GM12878 (cell line): ENCODE results near the gene ZXDC. TPM values are rescaled to one million over a fixed set of nuclear protein-coding genes. Genes with fewer than 3 reads are reported as not detected.

Source experiments
- ATAC-seq: fragments of 200-7000 bp; cut with Tn5 transposase; 3 replicates; pipeline ENCODE4 v1.9.1; 2020; ENCODE audit warnings: mild to moderate bottlenecking, moderate library complexity
- BruUV-seq: library from RNA; stranded (reverse); fragments of 400-500 nt; replicated peaks from 2 replicates; lab custom pipeline; 2021; lab: Mats Ljungman, UMichigan
- CTCF ChIA-PET: fragments of 300-600 bp; sonication (Branson Sonifier 250); formaldehyde crosslinking; extraction: SDS; loops from one replicate; lab custom pipeline; 2021; ENCODE audit warnings: inconsistent platforms; lab: Yijun Ruan, JAX
- POLR2A ChIA-PET: fragments of 350-600 bp; formaldehyde crosslinking; extraction: SDS; loops from one replicate; lab custom pipeline; 2021; ENCODE audit warnings: inconsistent platforms; lab: Charles Lee
- RAD21 ChIA-PET: fragments of 300-600 bp; sonication (Branson Sonifier 250); formaldehyde crosslinking; loops from one replicate; lab custom pipeline; 2023; ENCODE audit warnings: antibody characterized with exemption; ENCODE audit not compliant: unreplicated experiment; lab: Charles Lee
- SMC1A ChIA-PET: fragments of 300-600 bp; sonication (Branson Sonifier 250); formaldehyde crosslinking; loops from one replicate; lab custom pipeline; 2023; ENCODE audit not compliant: unreplicated experiment, uncharacterized antibody; lab: Charles Lee
- DNase-seq: peaks from one replicate; pipeline ENCODE4 v3.0.0-alpha.2; 2011; ENCODE audit warnings: low read depth, low spot score
- FAIRE-seq: peaks from 3 replicates; lab custom pipeline; 2011; peaks lifted over from hg19 to GRCh38; lab: Jason Lieb, UNC
- H2AFZ ChIP-seq: 2 replicates; pipeline ENCODE4 v1.6.0; 2011; ENCODE audit warnings: low read depth, low read length, control low read depth; ENCODE audit not compliant: control insufficient read depth
- H3K27ac ChIP-seq: 2 replicates; pipeline ENCODE4 v1.5.1; 2011; ENCODE audit warnings: control low read depth; ENCODE audit not compliant: control insufficient read depth, insufficient read depth
- H3K27me3 ChIP-seq, 2 experiments: replicated peaks in 1 of 2; 2 replicates each; pipeline versions ENCODE4 v1.6.0 to v1.6.1; 2011; ENCODE audit warnings: low read length in 1 of 2; ENCODE audit not compliant: control insufficient read depth in 2 of 2, insufficient read depth in 2 of 2
- H3K36me3 ChIP-seq, 2 experiments: 2 replicates each; pipeline ENCODE4 v1.5.1; 2011; ENCODE audit warnings: low read length in 1 of 2; ENCODE audit not compliant: control insufficient read depth in 2 of 2, insufficient read depth in 2 of 2
- H3K4me1 ChIP-seq: 2 replicates; pipeline ENCODE4 v1.6.1; 2011; ENCODE audit warnings: mild to moderate bottlenecking, low read length, moderate library complexity, mixed read lengths; ENCODE audit not compliant: control insufficient read depth, insufficient read depth
- H3K4me2 ChIP-seq: 2 replicates; pipeline ENCODE4 v1.6.0; 2011; ENCODE audit warnings: control low read depth; ENCODE audit not compliant: control insufficient read depth, insufficient read depth
- H3K4me3 ChIP-seq: fragments of 200-600 bp; sonication (generic); 2 replicates; pipeline ENCODE4 v1.5.1; 2016
- H3K79me2 ChIP-seq: 2 replicates; pipeline ENCODE4 v1.6.0; 2011; ENCODE audit warnings: low read length; ENCODE audit not compliant: control insufficient read depth, insufficient read depth
- H3K9ac ChIP-seq: 2 replicates; pipeline ENCODE4 v1.8.0; 2011; ENCODE audit warnings: low read length, control low read depth, mixed read lengths; ENCODE audit not compliant: control insufficient read depth, insufficient read depth
- H3K9me3 ChIP-seq: replicated peaks from 3 replicates; pipeline ENCODE4 v1.5.1; 2011; ENCODE audit warnings: mild to moderate bottlenecking, low read length; ENCODE audit not compliant: control insufficient read depth, insufficient read depth
- H4K20me1 ChIP-seq: 2 replicates; pipeline ENCODE4 v1.6.0; 2011; ENCODE audit not compliant: control insufficient read depth, insufficient read depth
- CREM ChIP-seq: IDR thresholded peaks from 2 replicates; pipeline ENCODE4 v1.6.1; 2014; ENCODE audit warnings: antibody characterized with exemption, low read depth
- EED ChIP-seq: sonication (generic); IDR thresholded peaks from 2 replicates; pipeline ENCODE4 v1.6.1; 2016; ENCODE audit warnings: antibody characterized with exemption, low read depth
- ESRRA ChIP-seq: IDR thresholded peaks from 2 replicates; pipeline ENCODE4 v1.6.1; 2012; ENCODE audit warnings: mild to moderate bottlenecking, low read length, improper control_type of control experiment
- IKZF1 ChIP-seq: fragments of 450-650 bp; conservative IDR thresholded peaks from 2 replicates; pipeline ENCODE4 v1.6.1; 2017; ENCODE audit warnings: antibody characterized with exemption, mild to moderate bottlenecking
- MXI1 ChIP-seq: fragments of 150-350 bp; IDR thresholded peaks from 2 replicates; pipeline ENCODE4 v1.6.1; 2011; ENCODE audit warnings: low read depth, mild to moderate bottlenecking, inconsistent platforms, low read length, improper control_type of control experiment
- POLR2A ChIP-seq: IDR thresholded peaks from 2 replicates; pipeline ENCODE4 v1.6.1; 2011; ENCODE audit warnings: low read depth, mild to moderate bottlenecking, low read length
- RCOR1 ChIP-seq: conservative IDR thresholded peaks from 2 replicates; pipeline ENCODE4 v1.6.1; 2012; ENCODE audit warnings: low read depth, low read length, improper control_type of control experiment
- SIX5 ChIP-seq: IDR thresholded peaks from 2 replicates; pipeline ENCODE4 v1.6.1; 2011; ENCODE audit warnings: mild to moderate bottlenecking, low read depth, low read length, moderate library complexity; ENCODE audit not compliant: severe bottlenecking
- STAT1 ChIP-seq: fragments of 450-650 bp; conservative IDR thresholded peaks from 2 replicates; pipeline ENCODE4 v1.6.1; 2014; ENCODE audit warnings: antibody characterized with exemption, mild to moderate bottlenecking
- TARDBP ChIP-seq: IDR thresholded peaks from 2 replicates; pipeline ENCODE4 v1.6.1; 2016; ENCODE audit warnings: borderline replicate concordance
- WRNIP1 ChIP-seq: IDR thresholded peaks from 2 replicates; pipeline ENCODE4 v1.6.1; 2011; ENCODE audit warnings: low read depth, low read length, improper control_type of control experiment, borderline replicate concordance
- ZBED1 ChIP-seq: IDR thresholded peaks from 2 replicates; pipeline ENCODE4 v1.6.1; 2016; ENCODE audit warnings: borderline replicate concordance
- WGBS: methylation state at CpG from one replicate; pipeline ENCODE4 v1.1.6; 2016; ENCODE audit warnings: low lambda C conversion rate; ENCODE audit not compliant: insufficient replicate concordance, insufficient coverage; ENCODE audit errors: missing lambda C conversion rate; 5-methylcytosine and 5-hydroxymethylcytosine counted together
- in situ Hi-C: fragments of 300-500 bp; cut with MboI; formaldehyde crosslinking; loops from 9 replicates; pipeline ENCODE4 v1.14.3; 2018; ENCODE audit warnings: mixed read lengths
- intact Hi-C: fragments of 100-400 bp; cut with micrococcal nuclease; formaldehyde crosslinking; loops from one replicate; pipeline ENCODE4 v1.14.2; 2022; ENCODE audit not compliant: unreplicated experiment
- polyA plus RNA-seq, 11 experiments: library from polyadenylated mRNA; depleted of rRNA in 4 of 11; unstranded in 6 of 11; stranded (reverse) in 5 of 11; fragments of >200 nt; fragmentation: Nextera tagmentation in 4 of 11; fragmentation: Illumina TruSeq in 1 of 11; extraction: Ambion mirVana in 4 of 11; extraction: Trizol in 1 of 11; gene quantifications; 1 replicate in 1 of 11; 2 replicates in 10 of 11; pipeline versions ENCODE4 v1.2.1 to v1.2.3, GENCODE V29; 2011 to 2016; ENCODE audit warnings: inconsistent platforms in 2 of 11, missing spikeins in 2 of 11, low read depth in 1 of 11
- total RNA-seq, 4 experiments: library from RNA; depleted of rRNA in 3 of 4; stranded (reverse); fragments of >200 nt in 3 of 4; fragmentation: Illumina TruSeq in 1 of 4; extraction: Trizol in 1 of 4; gene quantifications; 2 replicates each; pipeline versions ENCODE4 v1.2.1 to v1.2.3, GENCODE V29; 2013 to 2021
- TF ChIP-seq, protein P1 (sequence below): fragments of 450-650 bp; IDR thresholded peaks from 2 replicates; pipeline ENCODE4 v1.6.1; 2017; ENCODE audit warnings: mild to moderate bottlenecking, low read depth, inconsistent platforms; ENCODE audit not compliant: poor library complexity, severe bottlenecking
- TF ChIP-seq, protein P2 (sequence below): fragments of 150-350 bp; IDR thresholded peaks from 2 replicates; pipeline ENCODE4 v1.6.1; 2016; ENCODE audit warnings: low read depth, low read length

ZXDC gene
- total and polyA plus RNA-seq, 10 of the 15 experiments (the other 5 are each of a cell fraction or from before 2014, with no cell fraction given), result 0.72 to 15.3 (median 8.5) TPM

DNA sequence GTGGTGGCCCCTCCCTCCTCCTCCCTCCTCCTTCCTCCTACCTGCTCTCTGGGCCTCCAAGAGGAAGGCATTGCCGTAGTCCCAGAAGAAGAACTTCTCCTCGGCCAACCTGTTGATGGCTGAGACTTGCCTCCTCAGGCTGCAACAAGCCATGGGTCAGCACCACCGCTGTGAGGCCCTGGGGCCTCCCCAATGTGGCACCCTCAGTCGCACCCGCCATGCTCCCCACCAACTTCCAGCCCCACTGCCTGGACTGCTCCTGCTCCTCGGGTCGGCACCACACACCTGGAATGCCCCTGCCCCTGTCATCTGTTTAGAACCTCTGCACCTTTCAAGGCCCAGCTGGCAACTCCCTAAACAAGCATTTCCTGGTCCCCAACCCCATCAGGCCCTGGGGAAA is 24.3 kb upstream of the ZXDC start:
- in situ Hi-C loops, result no loop called here
- DNase-seq (no peak), FAIRE-seq (no peak), ATAC-seq (no peak)
- Histone ChIP-seq H3K4me1 (no peaks in the 10 kb centered on the region), H4K20me1 (no peaks in the 10 kb centered on the region), H3K79me2 (no peaks in the 10 kb centered on the region), H3K4me3 (no peak overlapping the region), H2AFZ (no peak overlapping the region), H3K36me3 (no peaks in the 10 kb centered on the region), H3K9ac (no peak overlapping the region), H3K4me2 (no peak overlapping the region), H3K27me3 (no peaks in the 10 kb centered on the region), H3K27ac (no peak overlapping the region), H3K9me3 (no peaks in the 10 kb centered on the region)
- POLR2A ChIA-PET, result no interaction called here
- RAD21 ChIA-PET, result no interaction called here
- WGBS, result 46% methylated on average over 5 of the region's 7 CpGs
- BruUV-seq, result no TSS peak
- CTCF ChIA-PET, result no interaction called here
- no peak for TF ChIP-seq MXI1
- SMC1A ChIA-PET, result no interaction called here
- intact Hi-C loops, result no loop called here

DNA sequence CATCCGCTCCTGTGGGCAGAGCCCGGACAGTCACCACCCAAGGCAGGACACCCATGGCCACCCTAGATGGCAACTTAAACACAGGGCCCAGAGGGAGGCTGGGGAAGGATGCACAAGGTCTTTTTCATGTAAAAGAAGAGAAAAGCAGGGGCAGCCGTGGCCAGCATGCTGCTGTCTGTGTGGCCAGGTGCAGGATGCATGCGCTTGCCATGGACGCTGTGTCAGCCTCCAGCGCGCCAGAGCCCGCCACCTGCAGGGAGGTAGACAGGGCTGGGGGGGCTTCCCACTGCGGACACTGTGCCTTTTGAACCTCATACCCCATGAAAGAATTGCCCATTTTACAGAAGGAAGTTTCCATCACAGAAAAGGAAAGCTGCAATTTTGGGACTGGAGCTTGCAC is 23.7 kb upstream of the ZXDC start:
- RAD21 ChIA-PET, result no interaction called here
- intact Hi-C loops, result no loop called here
- no peak for TF ChIP-seq ZBED1
- no peak for TF ChIP-seq CREM
- TF ChIP-seq STAT1, result no peak
- TF ChIP-seq EED, result no peak
- TF ChIP-seq, protein P1, sequence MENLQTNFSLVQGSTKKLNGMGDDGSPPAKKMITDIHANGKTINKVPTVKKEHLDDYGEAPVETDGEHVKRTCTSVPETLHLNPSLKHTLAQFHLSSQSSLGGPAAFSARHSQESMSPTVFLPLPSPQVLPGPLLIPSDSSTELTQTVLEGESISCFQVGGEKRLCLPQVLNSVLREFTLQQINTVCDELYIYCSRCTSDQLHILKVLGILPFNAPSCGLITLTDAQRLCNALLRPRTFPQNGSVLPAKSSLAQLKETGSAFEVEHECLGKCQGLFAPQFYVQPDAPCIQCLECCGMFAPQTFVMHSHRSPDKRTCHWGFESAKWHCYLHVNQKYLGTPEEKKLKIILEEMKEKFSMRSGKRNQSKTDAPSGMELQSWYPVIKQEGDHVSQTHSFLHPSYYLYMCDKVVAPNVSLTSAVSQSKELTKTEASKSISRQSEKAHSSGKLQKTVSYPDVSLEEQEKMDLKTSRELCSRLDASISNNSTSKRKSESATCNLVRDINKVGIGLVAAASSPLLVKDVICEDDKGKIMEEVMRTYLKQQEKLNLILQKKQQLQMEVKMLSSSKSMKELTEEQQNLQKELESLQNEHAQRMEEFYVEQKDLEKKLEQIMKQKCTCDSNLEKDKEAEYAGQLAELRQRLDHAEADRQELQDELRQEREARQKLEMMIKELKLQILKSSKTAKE, result no peak
- no peak for TF ChIP-seq RCOR1
- TF ChIP-seq SIX5, result no peak
- no peak for TF ChIP-seq WRNIP1
- no peak for TF ChIP-seq IKZF1
- TF ChIP-seq POLR2A, result no peak
- TF ChIP-seq ESRRA, result no peak
- TF ChIP-seq, protein P2, sequence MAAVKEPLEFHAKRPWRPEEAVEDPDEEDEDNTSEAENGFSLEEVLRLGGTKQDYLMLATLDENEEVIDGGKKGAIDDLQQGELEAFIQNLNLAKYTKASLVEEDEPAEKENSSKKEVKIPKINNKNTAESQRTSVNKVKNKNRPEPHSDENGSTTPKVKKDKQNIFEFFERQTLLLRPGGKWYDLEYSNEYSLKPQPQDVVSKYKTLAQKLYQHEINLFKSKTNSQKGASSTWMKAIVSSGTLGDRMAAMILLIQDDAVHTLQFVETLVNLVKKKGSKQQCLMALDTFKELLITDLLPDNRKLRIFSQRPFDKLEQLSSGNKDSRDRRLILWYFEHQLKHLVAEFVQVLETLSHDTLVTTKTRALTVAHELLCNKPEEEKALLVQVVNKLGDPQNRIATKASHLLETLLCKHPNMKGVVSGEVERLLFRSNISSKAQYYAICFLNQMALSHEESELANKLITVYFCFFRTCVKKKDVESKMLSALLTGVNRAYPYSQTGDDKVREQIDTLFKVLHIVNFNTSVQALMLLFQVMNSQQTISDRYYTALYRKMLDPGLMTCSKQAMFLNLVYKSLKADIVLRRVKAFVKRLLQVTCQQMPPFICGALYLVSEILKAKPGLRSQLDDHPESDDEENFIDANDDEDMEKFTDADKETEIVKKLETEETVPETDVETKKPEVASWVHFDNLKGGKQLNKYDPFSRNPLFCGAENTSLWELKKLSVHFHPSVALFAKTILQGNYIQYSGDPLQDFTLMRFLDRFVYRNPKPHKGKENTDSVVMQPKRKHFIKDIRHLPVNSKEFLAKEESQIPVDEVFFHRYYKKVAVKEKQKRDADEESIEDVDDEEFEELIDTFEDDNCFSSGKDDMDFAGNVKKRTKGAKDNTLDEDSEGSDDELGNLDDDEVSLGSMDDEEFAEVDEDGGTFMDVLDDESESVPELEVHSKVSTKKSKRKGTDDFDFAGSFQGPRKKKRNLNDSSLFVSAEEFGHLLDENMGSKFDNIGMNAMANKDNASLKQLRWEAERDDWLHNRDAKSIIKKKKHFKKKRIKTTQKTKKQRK, result no peak
- TF ChIP-seq TARDBP, result no peak

More for the DNA sequence above, 23.7 kb upstream of the ZXDC start:
- no peak for FAIRE-seq
- no peak for DNase-seq
- POLR2A ChIA-PET, result no interaction called here
- Histone ChIP-seq H3K9ac (no peak overlapping the region), H2AFZ (no peak overlapping the region), H3K4me2 (no peak overlapping the region), H4K20me1 (no peaks in the 10 kb centered on the region), H3K36me3 (no peaks in the 10 kb centered on the region), H3K79me2 (no peaks in the 10 kb centered on the region), H3K9me3 (no peaks in the 10 kb centered on the region), H3K27me3 (no peaks in the 10 kb centered on the region), H3K4me3 (no peak overlapping the region), H3K4me1 (no peaks in the 10 kb centered on the region), H3K27ac (no peak overlapping the region)
- no peak for ATAC-seq
- CTCF ChIA-PET, result no interaction called here
- in situ Hi-C loops, result no loop called here
- BruUV-seq, result no TSS peak
- WGBS, result 54% methylated on average over 9 of the region's 9 CpGs
- SMC1A ChIA-PET, result no interaction called here
